ENCODE measurements around the gene IRF2BPL.
"Not testable (repeated sequence)": the region's sequence is repeated elsewhere in the genome, so short reads cannot be mapped to it uniquely, and the experiment has no call there.

The IRF2BPL gene

GRCh38 chr14:77031759-77032490, 3.4 kb upstream of the IRF2BPL start:
- DNase-seq (ENCODE audit: insufficient read length) = no peak
- TF ChIP-seq POLR2A (IDR thresholded peaks at IDR 0.05; ENCODE audit: low read depth, low read length) (no peak), TAF1 (IDR thresholded peaks at IDR 0.05; ENCODE audit: borderline replicate concordance, low read depth, low read length) (no peak), POLR2AphosphoS5 (IDR thresholded peaks at IDR 0.05; ENCODE audit: low read depth, low read length) (no peak)
- no peak for FAIRE-seq

GRCh38 chr14:77027538-77028383, 747 bp downstream of the IRF2BPL start:
- DNase-seq (ENCODE audit: insufficient read length) = peak; percentile 65
- TF ChIP-seq TAF1 (IDR thresholded peaks at IDR 0.05; ENCODE audit: borderline replicate concordance, low read depth, low read length) (0 out of 2 replicates have a peak, but pooled peaks have one; percentile 38), POLR2AphosphoS5 (IDR thresholded peaks at IDR 0.05; ENCODE audit: low read depth, low read length) (peak; percentile 79), POLR2A (IDR thresholded peaks at IDR 0.05; ENCODE audit: low read depth, low read length) (peak; percentile 65; the same call in 1 of the 2 replicates)
- peak; percentile 33 for FAIRE-seq

- TF ChIP-seq POLR2A (IDR thresholded peaks at IDR 0.05; ENCODE audit: low read depth, low read length) (no peak), TAF1 (IDR thresholded peaks at IDR 0.05; ENCODE audit: borderline replicate concordance, low read depth, low read length) (no peak), POLR2AphosphoS5 (IDR thresholded peaks at IDR 0.05; ENCODE audit: low read depth, low read length) (no peak)
- FAIRE-seq = no peak
- peak; percentile 67 for DNase-seq (ENCODE audit: insufficient read length)
Observed at GRCh38 chr14:77026930-77027537, 1.5 kb downstream of the IRF2BPL start.

- FAIRE-seq = no peak
- TF ChIP-seq POLR2A (IDR thresholded peaks at IDR 0.05; ENCODE audit: low read depth, low read length) (no peak), TAF1 (IDR thresholded peaks at IDR 0.05; ENCODE audit: borderline replicate concordance, low read depth, low read length) (no peak), POLR2AphosphoS5 (IDR thresholded peaks at IDR 0.05; ENCODE audit: low read depth, low read length) (peak; percentile 18; the same call in 1 of the 2 replicates)
- no peak for DNase-seq (ENCODE audit: insufficient read length)
Observed at GRCh38 chr14:77026166-77026929, 2.2 kb downstream of the IRF2BPL start.

GRCh38 chr14:77025744-77026165, 2.8 kb downstream of the IRF2BPL start:
- DNase-seq (ENCODE audit: insufficient read length) (no peak), FAIRE-seq (no peak)
- TF ChIP-seq TAF1 (IDR thresholded peaks at IDR 0.05; ENCODE audit: borderline replicate concordance, low read depth, low read length) = no peak
- TF ChIP-seq POLR2AphosphoS5 (IDR thresholded peaks at IDR 0.05; ENCODE audit: low read depth, low read length) = no peak
- no peak for TF ChIP-seq POLR2A (IDR thresholded peaks at IDR 0.05; ENCODE audit: low read depth, low read length)

- TF ChIP-seq POLR2AphosphoS5 (IDR thresholded peaks at IDR 0.05; ENCODE audit: low read depth, low read length) (no peak), POLR2A (IDR thresholded peaks at IDR 0.05; ENCODE audit: low read depth, low read length) (no peak), TAF1 (IDR thresholded peaks at IDR 0.05; ENCODE audit: borderline replicate concordance, low read depth, low read length) (no peak)
- FAIRE-seq (no peak), DNase-seq (ENCODE audit: insufficient read length) (no peak)
Observed at GRCh38 chr14:77024171-77024691, 4.3 kb downstream of the IRF2BPL start.

- TF ChIP-seq TAF1 (IDR thresholded peaks at IDR 0.05; ENCODE audit: borderline replicate concordance, low read depth, low read length) = no peak
- no peak for TF ChIP-seq POLR2AphosphoS5 (IDR thresholded peaks at IDR 0.05; ENCODE audit: low read depth, low read length)
- no peak for TF ChIP-seq POLR2A (IDR thresholded peaks at IDR 0.05; ENCODE audit: low read depth, low read length)
- DNase-seq (ENCODE audit: insufficient read length) (no peak), FAIRE-seq (no peak)
Observed at GRCh38 chr14:77023001-77023996, 5.2 kb downstream of the IRF2BPL start.

GRCh38 chr14:77022236-77022852, 6.2 kb downstream of the IRF2BPL start:
- TF ChIP-seq TAF1 (IDR thresholded peaks at IDR 0.05; ENCODE audit: borderline replicate concordance, low read depth, low read length) = no peak
- TF ChIP-seq POLR2A (IDR thresholded peaks at IDR 0.05; ENCODE audit: low read depth, low read length) = no peak
- no peak for TF ChIP-seq POLR2AphosphoS5 (IDR thresholded peaks at IDR 0.05; ENCODE audit: low read depth, low read length)
- peak; percentile 30 for FAIRE-seq
- DNase-seq (ENCODE audit: insufficient read length) = peak; percentile 55

GRCh38 chr14:77021424-77021823, 7.1 kb downstream of the IRF2BPL start:
- not testable (repeated sequence) for FAIRE-seq; DNase-seq (ENCODE audit: insufficient read length)
